OCI-LY3 (cell line): ENCODE measurements around the gene MAP4.
"Not testable (repeated sequence)": the region's sequence is repeated elsewhere in the genome, so short reads cannot be mapped to it uniquely, and the experiment has no call there.

Source experiments
- EZH2phosphoT487 ChIP-seq: fragments of 200-600 bp; shearing (Covaris generic); IDR thresholded peaks from 2 replicates; pipeline ENCODE4 v1.6.1; 2018; ENCODE audit warnings: antibody characterized with exemption, mixed run types, low read depth
- TF ChIP-seq, protein P1 (sequence below): fragments of 200-600, 300-600 bp; sonication (generic); IDR thresholded peaks from 2 replicates; pipeline ENCODE4 v1.5.1; 2014; ENCODE audit warnings: antibody characterized with exemption, low read length, low read depth

DNA sequence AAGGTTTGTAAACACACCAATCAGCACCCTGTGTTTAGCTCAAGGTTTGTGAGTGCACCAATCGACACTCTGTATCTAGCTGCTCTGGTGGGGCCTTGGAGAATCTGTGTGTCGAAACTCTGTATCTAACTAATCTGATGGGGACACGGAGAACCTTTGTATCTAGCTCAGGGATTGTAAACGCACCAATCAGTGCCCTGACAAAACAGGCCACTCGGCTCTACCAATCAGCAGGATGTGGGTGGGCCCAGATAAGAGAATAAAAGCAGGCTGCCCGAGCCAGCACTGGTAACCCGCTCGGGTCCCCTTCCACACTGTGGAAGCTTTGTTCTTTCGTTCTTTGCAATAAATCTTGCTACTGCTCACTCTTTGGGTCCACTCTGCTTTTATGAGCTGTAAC lies 128.2 kb downstream of the MAP4 start:
- TF ChIP-seq EZH2phosphoT487, result not testable (repeated sequence)
- TF ChIP-seq, protein P1, sequence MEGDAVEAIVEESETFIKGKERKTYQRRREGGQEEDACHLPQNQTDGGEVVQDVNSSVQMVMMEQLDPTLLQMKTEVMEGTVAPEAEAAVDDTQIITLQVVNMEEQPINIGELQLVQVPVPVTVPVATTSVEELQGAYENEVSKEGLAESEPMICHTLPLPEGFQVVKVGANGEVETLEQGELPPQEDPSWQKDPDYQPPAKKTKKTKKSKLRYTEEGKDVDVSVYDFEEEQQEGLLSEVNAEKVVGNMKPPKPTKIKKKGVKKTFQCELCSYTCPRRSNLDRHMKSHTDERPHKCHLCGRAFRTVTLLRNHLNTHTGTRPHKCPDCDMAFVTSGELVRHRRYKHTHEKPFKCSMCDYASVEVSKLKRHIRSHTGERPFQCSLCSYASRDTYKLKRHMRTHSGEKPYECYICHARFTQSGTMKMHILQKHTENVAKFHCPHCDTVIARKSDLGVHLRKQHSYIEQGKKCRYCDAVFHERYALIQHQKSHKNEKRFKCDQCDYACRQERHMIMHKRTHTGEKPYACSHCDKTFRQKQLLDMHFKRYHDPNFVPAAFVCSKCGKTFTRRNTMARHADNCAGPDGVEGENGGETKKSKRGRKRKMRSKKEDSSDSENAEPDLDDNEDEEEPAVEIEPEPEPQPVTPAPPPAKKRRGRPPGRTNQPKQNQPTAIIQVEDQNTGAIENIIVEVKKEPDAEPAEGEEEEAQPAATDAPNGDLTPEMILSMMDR, result not testable (repeated sequence)
